Ovary (tissue), 9 donors: Measurements from ENCODE around the gene SMIM13. TPM values are rescaled to one million over a fixed set of nuclear protein-coding genes. Genes with fewer than 3 reads are reported as not detected.

Experiments used
- DNase-seq, 5 donors: peaks; one replicate each; pipeline ENCODE4 v3.0.0-alpha.2; 2019 to 2020
- H3K27ac ChIP-seq, 2 donors: fragments of 200-600 bp; one replicate each; pipeline versions ENCODE4 v1.5.1 to v1.8.0; 2019 to 2022
- H3K27me3 ChIP-seq: fragments of 200-600 bp; one replicate; pipeline ENCODE4 v1.8.0; 2022
- H3K36me3 ChIP-seq: fragments of 200-600 bp; sonication (generic); one replicate; pipeline ENCODE4 v1.5.1; 2019
- H3K4me1 ChIP-seq: one replicate; pipeline ENCODE4 v1.8.1; 2013; ENCODE audit warnings: mild to moderate bottlenecking, moderate library complexity; ENCODE audit not compliant: insufficient read depth
- H3K4me3 ChIP-seq: fragments of 200-600 bp; sonication (generic); one replicate; pipeline ENCODE4 v1.5.1; 2017
- H3K9me3 ChIP-seq, 2 donors: fragments of 200-600 bp in 1 of 2; sonication (generic) in 1 of 2; one replicate each; pipeline versions ENCODE4 v1.5.1 to v1.8.1; 2013 to 2019; ENCODE audit warnings: mild to moderate bottlenecking in 1 of 2, moderate library complexity in 1 of 2
- CTCF ChIP-seq, 3 donors: fragments of 450-650 bp in 2 of 3; fragments of 200-600 bp in 1 of 3; IDR thresholded peaks; one replicate each; pipeline versions ENCODE4 v1.5.1 to v1.8.0; 2016 to 2022; ENCODE audit warnings: antibody characterized with exemption in 3 of 3, mild to moderate bottlenecking in 1 of 3
- EP300 ChIP-seq: sonication (generic); formaldehyde crosslinking; IDR thresholded peaks from one replicate; pipeline ENCODE4 v1.6.1; 2017; ENCODE audit warnings: antibody characterized with exemption
- POLR2A ChIP-seq: fragments of 450-650 bp; IDR thresholded peaks from one replicate; pipeline ENCODE4 v1.6.1; 2017; ENCODE audit warnings: antibody characterized with exemption, mild to moderate bottlenecking, moderate library complexity
- WGBS, 3 donors: extraction: QIAGEN DNeasy Blood & Tissue Kit in 1 of 3; methylation state at CpG; one replicate each; pipeline versions ENCODE4 v1.1.5 to v1.1.7; 2013 to 2017; 5-methylcytosine and 5-hydroxymethylcytosine counted together
- intact Hi-C, 4 donors: fragments of 100-400 bp; cut with DNase I; formaldehyde crosslinking; loops; one replicate each; pipeline versions ENCODE4 v1.11.0 to v1.15.1; 2022 to 2023
- polyA plus RNA-seq, 2 donors: library from polyadenylated mRNA; stranded (reverse); fragments of 200-250 nt in 1 of 2; fragments of 350-450 nt in 1 of 2; fragmentation: Illumina TruSeq in 1 of 2; extraction: RNeasy Lipid Tissue Mini Kit (QIAGEN cat#74804) in 1 of 2; gene quantifications; one replicate each; pipeline ENCODE4 v1.2.3, GENCODE V29; 2013 to 2014
- total RNA-seq, 7 donors: library from RNA; depleted of rRNA in 2 of 7; stranded (reverse); fragments of >200 nt in 2 of 7; fragmentation: NEBNext Ultra II Directional in 3 of 7; extraction: Animal tissue kit (Norgen Biotek cat#: 25700) in 3 of 7; gene quantifications; one replicate each; pipeline versions ENCODE4 v1.1.0 to v1.2.4, GENCODE V29; 2016 to 2023
- donor health status: DM: no; HTN: no; CAD: no; lungs with moderate emphysema.
- donor health status: DM: no; HTN: no; CAD: no.
- donor health status: Bipolar disorder and iron deficiency.
- donor health status: DM: yes; HTN: yes; CAD: no.
- donor health status: DM: no; HTN: no; CAD: no.
- donor health status: DM: yes; HTN: yes; CAD: no.

SMIM13 gene
- total and polyA plus RNA-seq, 9 donors = 3.6 to 8.4 (median 6.0) TPM

GRCh38 chr6:11177271-11177670, 83.6 kb downstream of the SMIM13 start:
- H3K36me3 ChIP-seq = no peaks in the 10 kb centered on the region
- intact Hi-C loops = loop anchor here in 1 of 4 donors (10.0 kb wide), 1 partner anchor 318 kb away; no protein-coding TSS in a partner anchor

GRCh38 chr6:11179088-11179418, 85.4 kb downstream of the SMIM13 start:
- Histone ChIP-seq H3K27ac (no peak overlapping the region), H3K36me3 (no peaks in the 10 kb centered on the region), H3K4me3 (no peak overlapping the region), H3K27me3 (no peaks in the 10 kb centered on the region), H3K9me3 (no peaks in the 10 kb centered on the region), H3K4me1 (no peaks in the 10 kb centered on the region)
- intact Hi-C loops = loop anchor here in 1 of 4 donors (10.0 kb wide), 1 partner anchor 316 kb away; no protein-coding TSS in a partner anchor
- no peak for DNase-seq
- TF ChIP-seq EP300 = no peak
- TF ChIP-seq CTCF (IDR thresholded peaks at IDR 0.05) = no peak
- TF ChIP-seq POLR2A = no peak
- WGBS, 3 donors = 66 to 98% (median 97%) methylated on average over 6 of the region's 6 CpGs

More at GRCh38 chr6:11177271-11177670, 83.6 kb downstream of the SMIM13 start:
- H3K27me3 ChIP-seq = no peaks in the 10 kb centered on the region
- DNase-seq = no peak
- H3K4me1 ChIP-seq = no peaks in the 10 kb centered on the region
- H3K9me3 ChIP-seq = no peaks in the 10 kb centered on the region
- no peak overlapping the region for H3K27ac ChIP-seq
- TF ChIP-seq EP300 (no peak), CTCF (IDR thresholded peaks at IDR 0.05) (no peak), POLR2A (no peak)
- no peak overlapping the region for H3K4me3 ChIP-seq
- WGBS, 3 donors = 94 to 99% (median 98%) methylated on average over 1 of the region's 1 CpG

GRCh38 chr6:11179419-11180202, 86.0 kb downstream of the SMIM13 start:
- no peaks in the 10 kb centered on the region for H3K4me1 ChIP-seq
- no peak for TF ChIP-seq EP300
- TF ChIP-seq POLR2A = no peak
- TF ChIP-seq CTCF (IDR thresholded peaks at IDR 0.05) = no peak
- H3K27me3 ChIP-seq = no peaks in the 10 kb centered on the region
- no peaks in the 10 kb centered on the region for H3K36me3 ChIP-seq
- no peak overlapping the region for H3K4me3 ChIP-seq
- intact Hi-C loops = loop anchor here in 1 of 4 donors (10.0 kb wide), 1 partner anchor 315 kb away; no protein-coding TSS in a partner anchor
- no peak for DNase-seq
- no peaks in the 10 kb centered on the region for H3K9me3 ChIP-seq
- 77 to 80% (median 80%) methylated on average over 8 of the region's 8 CpGs for WGBS, 3 donors
- no peak overlapping the region for H3K27ac ChIP-seq

- no peak overlapping the region for H3K4me3 ChIP-seq
- no peak for TF ChIP-seq CTCF (IDR thresholded peaks at IDR 0.05)
- no peak for TF ChIP-seq POLR2A
- TF ChIP-seq EP300 = no peak
- no peaks in the 10 kb centered on the region for H3K4me1 ChIP-seq
- H3K36me3 ChIP-seq = no peaks in the 10 kb centered on the region
- H3K27me3 ChIP-seq = no peaks in the 10 kb centered on the region
- no peak overlapping the region for H3K27ac ChIP-seq
- 97 to 99% (median 99%) methylated on average over 3 of the region's 3 CpGs for WGBS, 3 donors
- peaks cover 0 to 4% of the 10 kb centered on the region in 2 donors for H3K9me3 ChIP-seq
- no peak for DNase-seq
- intact Hi-C loops = no loop called here
Measured at GRCh38 chr6:11181478-11182136, 88.0 kb downstream of the SMIM13 start.
